ENCODE measurements around the gene ATN1. TPM values are rescaled to one million over a fixed set of nuclear protein-coding genes. Genes with fewer than 3 reads are reported as not detected.
A peak's percentile ranks its signal among the peaks of the same experiment; 100 is the strongest.

The ATN1 gene
- total RNA-seq, 6 experiments from 2014 or later: 9.2 to 24.1 (median 16.8) TPM

- intact Hi-C loops (cut with DNase I): no loop called here
- peak in 1 of 3 donors; percentile 58 for DNase-seq
These were observed 36.9 kb downstream of the ATN1 start for GRCh38 chr12:6964605-6965025.

GRCh38 chr12:6965026-6965661 is 37.4 kb downstream of the ATN1 start:
- no peak overlapping the region for H3K4me3 ChIP-seq
- intact Hi-C loops (cut with DNase I): no loop called here
- WGBS (ENCODE audit: insufficient coverage, low coverage, low lambda C conversion rate, missing lambda C conversion rate): 17% methylated on average over 12 of the region's 12 CpGs
- H3K27ac ChIP-seq: peak overlapping the region; percentile 11 to 44 (median 41)
- no peaks in the 10 kb centered on the region for H3K27me3 ChIP-seq
- H3K36me3 ChIP-seq: peaks cover 6 to 38% (median 25%) of the 10 kb centered on the region in 4 donors
- DNase-seq (peak; percentile 87 to 91 (median 88)), ATAC-seq (peak; percentile 63 to 88 (median 76))
- H3K9me3 ChIP-seq: no peaks in the 10 kb centered on the region
- H3K4me1 ChIP-seq: peaks cover 2 to 23% (median 12%) of the 10 kb centered on the region in 4 donors
- peak; percentile 91 to 95 (median 94) for TF ChIP-seq CTCF (IDR thresholded peaks at IDR 0.05)
- TF ChIP-seq POLR2A (IDR thresholded peaks at IDR 0.05): no peak

More at GRCh38 chr12:6964605-6965025, 36.9 kb downstream of the ATN1 start:
- no peaks in the 10 kb centered on the region for H3K9me3 ChIP-seq
- peaks cover 6 to 38% (median 25%) of the 10 kb centered on the region in 4 donors for H3K36me3 ChIP-seq
- no peaks in the 10 kb centered on the region for H3K27me3 ChIP-seq
- WGBS (ENCODE audit: insufficient coverage, low coverage, low lambda C conversion rate, missing lambda C conversion rate): 54% methylated on average over 3 of the region's 8 CpGs
- no peak for ATAC-seq
- no peak overlapping the region for H3K4me3 ChIP-seq
- peaks cover 2 to 23% (median 12%) of the 10 kb centered on the region in 4 donors for H3K4me1 ChIP-seq
- TF ChIP-seq POLR2A (IDR thresholded peaks at IDR 0.05): no peak
- no peak for TF ChIP-seq CTCF (IDR thresholded peaks at IDR 0.05)
- peak overlapping the region; percentile 11 to 44 (median 41) for H3K27ac ChIP-seq

GRCh38 chr12:6965714-6966113 is 38.0 kb downstream of the ATN1 start:
- H3K4me1 ChIP-seq: peaks cover 2 to 23% (median 12%) of the 10 kb centered on the region in 4 donors
- DNase-seq (no peak), ATAC-seq (no peak)
- no peaks in the 10 kb centered on the region for H3K27me3 ChIP-seq
- no peak for TF ChIP-seq POLR2A (IDR thresholded peaks at IDR 0.05)
- TF ChIP-seq CTCF (IDR thresholded peaks at IDR 0.05): no peak
- intact Hi-C loops (cut with DNase I): no loop called here
- no peak overlapping the region for H3K4me3 ChIP-seq
- no peaks in the 10 kb centered on the region for H3K9me3 ChIP-seq
- H3K27ac ChIP-seq: peak overlapping the region in 1 of 3 donors; percentile 41
- H3K36me3 ChIP-seq: peaks cover 6 to 38% (median 25%) of the 10 kb centered on the region in 4 donors
- WGBS (ENCODE audit: insufficient coverage, low coverage, low lambda C conversion rate, missing lambda C conversion rate): 68% methylated on average over 3 of the region's 4 CpGs

GRCh38 chr12:6966351-6966750 is 38.6 kb downstream of the ATN1 start:
- TF ChIP-seq CTCF (IDR thresholded peaks at IDR 0.05) (no peak), POLR2A (IDR thresholded peaks at IDR 0.05) (no peak)
- peaks cover 2 to 23% (median 12%) of the 10 kb centered on the region in 4 donors for H3K4me1 ChIP-seq
- DNase-seq: no peak
- ATAC-seq: no peak
- WGBS (ENCODE audit: insufficient coverage, low coverage, low lambda C conversion rate, missing lambda C conversion rate): 59% methylated on average over 5 of the region's 7 CpGs
- no peak overlapping the region for H3K27ac ChIP-seq
- no peaks in the 10 kb centered on the region for H3K9me3 ChIP-seq
- H3K27me3 ChIP-seq: no peaks in the 10 kb centered on the region
- H3K4me3 ChIP-seq: no peak overlapping the region
- intact Hi-C loops (cut with DNase I): no loop called here
- peaks cover 6 to 38% (median 25%) of the 10 kb centered on the region in 4 donors for H3K36me3 ChIP-seq
